CD4-positive, alpha-beta T cell treated with Interleukin-4 for 1 hour (primary cell): ENCODE data around the gene DPH7.
A peak's percentile ranks its signal among the peaks of the same experiment; 100 is the strongest.
"Not testable (repeated sequence)": the region's sequence is repeated elsewhere in the genome, so short reads cannot be mapped to it uniquely, and the experiment has no call there.

Source experiments
- DNase-seq, 2 donors: peaks; one replicate each; pipeline ENCODE4 v3.0.0-alpha.2; 2020 to 2022

The DPH7 gene

GRCh38 chr9:137578518-137579258 is at the start of gene DPH7:
Gene DPH7, minus strand, starts transcription at chr9:137578925. Its CDS starts 148 bp downstream, at chr9:137578777.
- DNase-seq = peak; percentile 92 to 93

- not testable (repeated sequence) for DNase-seq
Observed at GRCh38 chr9:137627406-137627805, 48.7 kb upstream of the DPH7 start.

- DNase-seq = no peak
Observed at GRCh38 chr9:137626464-137626863, 47.7 kb upstream of the DPH7 start.

GRCh38 chr9:137622211-137622610 is 43.5 kb upstream of the DPH7 start:
- not testable (repeated sequence) for DNase-seq

GRCh38 chr9:137621131-137621757 is 42.5 kb upstream of the DPH7 start:
- DNase-seq = peak in 1 of 2 donors; percentile 42

GRCh38 chr9:137620581-137620980 is 41.9 kb upstream of the DPH7 start:
- DNase-seq = no peak

- DNase-seq = no peak
Observed at GRCh38 chr9:137620048-137620405, 41.3 kb upstream of the DPH7 start.

GRCh38 chr9:137619240-137620047 is 40.7 kb upstream of the DPH7 start:
- DNase-seq = peak; percentile 28 to 34

GRCh38 chr9:137618105-137619067 is 39.7 kb upstream of the DPH7 start, which contains the start of gene EHMT1:
Gene EHMT1, plus strand, starts transcription at chr9:137619005. Its CDS starts 24 bp downstream, at chr9:137619029.
- peak; percentile 87 to 90 for DNase-seq

- DNase-seq = no peak
Observed at GRCh38 chr9:137615387-137615871, 36.7 kb upstream of the DPH7 start.

- DNase-seq = no peak
Observed at GRCh38 chr9:137614631-137615386, 36.1 kb upstream of the DPH7 start.

GRCh38 chr9:137613738-137614523 is 35.2 kb upstream of the DPH7 start:
- no peak for DNase-seq

GRCh38 chr9:137613259-137613658 is 34.5 kb upstream of the DPH7 start:
- DNase-seq = no peak

- no peak for DNase-seq
Observed at GRCh38 chr9:137612741-137613142, 34.0 kb upstream of the DPH7 start.

GRCh38 chr9:137611623-137612609 is 33.2 kb upstream of the DPH7 start:
- DNase-seq = no peak

GRCh38 chr9:137610944-137611343 is 32.2 kb upstream of the DPH7 start:
- no peak for DNase-seq

- DNase-seq = no peak
Observed at GRCh38 chr9:137607141-137607857, 28.6 kb upstream of the DPH7 start.

GRCh38 chr9:137606734-137607138 is 28.0 kb upstream of the DPH7 start:
- DNase-seq = no peak
